GM18526 (cell line): Measurements from ENCODE around the gene FBXO45.

Experiments used
- POLR2A ChIP-seq: IDR thresholded peaks from 3 replicates; pipeline ENCODE4 v1.6.1; 2011; ENCODE audit not compliant: insufficient read length; ENCODE audit errors: extremely low read depth

FBXO45 gene

GRCh38 chr3:196568246-196569002 is at the start of gene FBXO45, which contains the start of gene WDR53:
Gene FBXO45, plus strand, starts transcription at chr3:196568660. Its CDS starts 325 bp downstream, at chr3:196568985.
Gene WDR53, minus strand, starts transcription at chr3:196568554. Its CDS starts 7,079 bp downstream, at chr3:196561475.
- peak; percentile 83 for TF ChIP-seq POLR2A

GRCh38 chr3:196518966-196519717 is 49.3 kb upstream of the FBXO45 start:
- TF ChIP-seq POLR2A: no peak

DNA sequence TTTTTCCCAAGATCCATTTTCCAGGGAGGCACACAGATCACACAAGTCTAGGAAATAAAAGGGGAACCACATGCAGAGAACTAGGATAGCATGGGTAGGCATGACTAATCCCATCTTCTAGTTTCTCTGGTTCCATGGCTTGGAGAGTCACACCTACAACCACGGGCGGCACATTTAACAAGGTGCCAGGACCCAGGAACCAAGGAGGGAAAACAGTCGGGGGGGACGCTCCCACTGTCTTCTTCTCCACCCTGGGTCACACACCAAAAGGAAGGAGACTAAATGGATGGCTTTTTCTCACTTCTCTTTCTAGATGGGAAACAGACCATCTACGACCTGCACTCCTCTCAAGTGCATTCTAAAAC is 48.8 kb upstream of the FBXO45 start:
- no peak for TF ChIP-seq POLR2A

GRCh38 chr3:196523841-196524240 is 44.6 kb upstream of the FBXO45 start:
- no peak for TF ChIP-seq POLR2A

GRCh38 chr3:196524527-196524926 is 43.9 kb upstream of the FBXO45 start:
- TF ChIP-seq POLR2A: no peak

DNA sequence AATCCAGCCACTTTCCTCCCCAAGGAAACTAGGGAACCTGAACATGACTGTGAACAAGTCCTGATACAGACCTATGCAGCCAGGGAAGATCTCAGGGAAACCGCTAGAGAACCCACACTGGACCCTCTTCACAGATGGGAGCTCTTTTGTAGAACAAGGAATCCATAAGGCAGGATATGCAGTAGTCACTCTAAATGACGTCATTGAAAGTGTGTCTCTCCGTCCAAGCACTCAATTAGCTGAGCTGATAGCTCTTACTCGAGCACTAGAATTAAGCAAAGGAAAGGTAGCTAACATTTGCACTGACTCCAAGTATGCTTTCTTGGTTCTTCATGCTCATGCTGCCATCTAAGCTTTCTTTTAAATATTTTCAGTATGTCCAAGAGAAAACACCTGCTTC is 43.3 kb upstream of the FBXO45 start:
- TF ChIP-seq POLR2A: no peak

DNA sequence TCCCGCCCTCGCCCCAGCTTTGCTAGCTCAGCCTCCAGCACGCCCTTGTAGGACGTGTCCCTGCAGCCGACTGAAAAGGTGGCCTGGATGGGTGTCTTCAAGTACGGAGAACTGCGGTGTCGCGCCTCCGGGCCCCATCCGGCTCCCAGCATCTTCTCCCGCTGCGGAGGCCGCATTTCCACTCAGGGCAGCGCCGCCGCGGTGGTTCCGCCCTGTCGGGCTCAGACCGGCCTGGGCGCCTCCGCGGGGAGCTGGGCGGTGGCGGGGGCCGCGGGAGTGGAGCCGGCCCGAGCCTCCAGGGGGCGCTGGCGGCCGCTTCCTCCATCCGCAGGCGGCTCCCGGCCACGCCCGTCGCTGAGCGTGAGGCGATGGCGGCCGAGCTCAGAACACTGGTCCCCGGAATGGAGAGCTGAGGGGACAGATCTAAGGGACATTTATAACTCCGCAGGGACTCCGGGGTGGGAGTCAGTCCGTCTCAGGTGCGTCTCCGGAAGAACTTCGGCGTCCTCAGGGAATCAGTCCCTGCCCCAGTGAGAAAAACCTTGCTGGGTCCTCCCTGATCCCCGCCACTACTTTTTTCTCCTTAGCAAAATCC is 39.7 kb upstream of the FBXO45 start:
- peak; percentile 82 for TF ChIP-seq POLR2A

DNA sequence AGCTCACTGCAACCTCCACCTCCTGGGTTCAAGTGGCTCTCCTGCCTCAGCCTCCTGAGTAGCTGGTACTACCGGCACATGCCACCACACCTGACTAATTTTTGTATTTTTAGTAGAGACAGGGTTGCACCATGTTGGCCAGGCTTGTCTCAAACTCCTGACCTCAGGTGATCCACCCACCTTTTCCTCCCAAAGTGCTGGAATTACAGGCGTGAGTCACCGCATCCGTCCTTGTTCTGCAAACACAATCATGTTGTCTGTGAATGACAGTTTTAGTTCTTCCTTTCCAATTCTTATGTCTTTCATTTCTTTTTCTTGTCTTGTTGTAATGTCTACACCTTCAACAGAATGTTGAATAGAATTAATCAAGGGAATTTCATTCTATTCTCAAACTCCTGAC is 37.0 kb upstream of the FBXO45 start:
- TF ChIP-seq POLR2A: no peak

DNA sequence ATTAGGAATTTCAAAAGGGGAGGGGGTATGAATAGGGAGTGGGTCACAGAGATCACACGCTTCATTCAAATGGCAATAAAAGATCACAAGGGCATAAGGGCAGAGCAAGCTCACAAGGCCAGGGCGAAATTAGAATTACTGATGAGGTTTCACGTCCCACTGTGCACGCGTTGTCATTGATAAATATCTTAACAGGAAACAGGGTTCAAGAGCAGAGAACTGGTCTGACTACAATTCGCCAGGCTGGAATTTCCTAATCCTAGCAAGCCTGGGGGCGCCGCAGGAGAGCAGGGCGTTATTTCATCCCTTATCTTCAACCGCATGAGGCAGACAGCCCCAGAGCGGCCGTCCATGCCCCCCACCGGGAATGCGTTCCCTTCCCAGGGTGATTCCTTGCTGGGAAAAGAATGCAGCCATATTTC is 35.2 kb upstream of the FBXO45 start:
- TF ChIP-seq POLR2A: no peak

GRCh38 chr3:196537319-196537984 is 31.0 kb upstream of the FBXO45 start:
- TF ChIP-seq POLR2A: no peak

DNA sequence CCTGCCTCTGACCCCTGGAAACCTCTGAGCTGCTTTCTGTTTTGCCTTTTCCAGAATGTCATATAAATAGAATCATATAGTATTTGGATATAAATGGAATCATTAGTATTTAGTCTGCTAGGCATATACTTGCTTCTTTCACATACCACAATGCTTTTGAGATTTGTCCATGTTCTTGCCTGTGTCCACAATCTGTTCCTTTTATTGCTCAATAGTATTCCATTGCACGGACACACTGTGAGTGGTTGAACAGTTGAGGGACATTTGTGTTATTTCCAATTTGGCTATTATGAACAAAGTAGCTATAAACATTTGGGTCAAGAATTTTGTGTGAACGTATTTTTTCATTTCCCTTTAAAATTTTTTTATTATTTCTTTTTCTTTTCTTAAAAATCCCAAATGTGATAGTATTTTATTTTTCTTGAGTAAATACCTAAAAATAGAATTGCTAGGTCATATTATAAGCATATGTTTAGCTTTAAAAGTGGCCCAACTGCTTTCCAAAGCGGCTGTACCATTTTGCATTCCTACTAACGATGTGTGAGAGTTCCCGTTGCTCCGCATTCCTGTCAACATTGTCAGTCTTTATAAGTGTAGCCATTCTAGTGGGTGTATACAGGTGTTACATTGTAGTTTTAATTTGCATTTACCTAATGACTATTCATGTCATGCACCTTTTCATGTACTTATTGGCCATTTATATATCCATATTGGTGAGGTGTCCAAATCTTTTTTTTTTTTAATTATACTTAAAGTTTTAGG is 26.6 kb upstream of the FBXO45 start:
- TF ChIP-seq POLR2A: no peak

DNA sequence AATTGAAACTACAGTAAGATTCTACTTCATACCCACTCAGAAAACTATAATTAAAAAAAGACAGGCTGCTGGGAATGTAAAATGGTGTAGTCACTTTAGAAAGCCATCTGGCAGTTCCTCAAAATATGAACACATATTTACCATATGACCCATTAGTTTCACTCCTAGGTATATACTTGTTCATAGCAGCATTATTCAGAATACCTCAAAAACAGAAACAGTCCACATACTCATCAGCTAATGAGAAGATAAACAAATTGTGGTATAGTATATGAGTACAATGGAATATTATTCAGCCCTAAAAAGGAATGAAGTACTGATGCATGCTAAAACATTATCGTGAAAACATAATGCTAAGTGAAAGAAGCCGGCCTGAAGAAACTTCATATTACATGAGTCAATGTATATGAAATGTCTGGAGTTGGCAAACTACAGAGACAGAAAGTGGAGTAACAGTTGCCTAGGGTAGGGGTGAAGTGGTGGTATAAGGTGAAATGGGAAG is 23.9 kb upstream of the FBXO45 start:
- TF ChIP-seq POLR2A: no peak

DNA sequence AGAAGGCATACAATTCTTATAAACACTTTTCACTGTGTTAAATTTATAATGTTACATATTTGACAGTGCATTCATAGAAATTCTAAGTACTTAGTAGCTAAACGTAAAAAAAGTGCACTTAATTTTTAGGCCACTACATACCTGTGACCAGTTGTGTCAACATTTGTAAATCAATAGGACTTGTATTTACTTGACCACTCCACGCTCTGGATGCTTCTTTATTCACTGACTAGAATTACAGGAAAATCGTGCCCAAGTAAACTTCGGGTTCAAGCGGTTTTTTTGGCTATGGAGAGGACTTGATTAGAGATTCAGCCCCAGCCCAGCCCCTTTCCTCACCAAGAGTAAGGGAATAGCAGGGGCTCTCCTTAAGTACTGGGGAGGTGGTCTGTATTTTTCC is 21.9 kb upstream of the FBXO45 start:
- TF ChIP-seq POLR2A: no peak

DNA sequence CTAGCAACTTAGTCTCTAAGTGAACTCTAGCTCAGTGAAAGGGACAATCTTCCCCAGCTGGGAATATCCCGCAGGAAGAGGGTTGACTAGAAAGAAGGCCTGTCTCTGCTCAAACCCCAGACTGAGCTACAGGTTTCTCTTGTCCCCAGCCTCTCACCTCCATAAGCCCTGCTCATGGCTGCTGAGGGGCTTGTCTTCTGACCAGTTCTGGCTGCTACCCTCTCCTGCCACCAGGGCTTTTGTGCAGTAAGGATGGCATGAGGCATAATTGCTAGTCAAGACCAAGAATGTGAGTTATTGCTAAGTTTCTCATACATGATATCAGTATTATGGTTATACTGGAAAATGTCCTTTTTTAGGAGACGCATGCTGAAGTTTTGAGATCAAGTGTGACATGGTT is 21.4 kb upstream of the FBXO45 start:
- no peak for TF ChIP-seq POLR2A

GRCh38 chr3:196552253-196552652 is 16.2 kb upstream of the FBXO45 start:
- no peak for TF ChIP-seq POLR2A

DNA sequence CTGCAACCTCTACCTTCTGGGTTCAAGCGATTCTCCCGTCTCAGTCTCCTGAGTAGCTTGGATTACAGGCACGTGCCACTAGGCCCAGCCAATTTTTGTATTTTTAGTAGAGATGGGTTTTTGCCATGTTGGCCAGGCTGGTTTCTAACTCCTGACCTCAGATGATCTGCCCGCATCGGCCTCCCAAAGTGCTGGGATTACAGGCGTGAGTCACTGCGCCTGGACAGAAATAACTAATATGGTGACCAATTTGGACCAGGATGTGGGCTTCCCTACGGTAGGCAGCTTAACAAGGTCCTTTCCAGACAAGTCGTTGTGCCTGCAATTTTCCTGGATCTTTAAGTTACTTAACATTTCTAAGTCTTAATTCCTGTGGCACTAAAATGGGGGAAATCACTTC is 14.9 kb upstream of the FBXO45 start:
- no peak for TF ChIP-seq POLR2A
